GM10847 (cell line): Measurements from ENCODE around the gene HIPK1.

ENCODE experiments used
- POLR2A ChIP-seq: IDR thresholded peaks from 2 replicates; pipeline ENCODE4 v1.6.1; 2011; ENCODE audit not compliant: insufficient read length; ENCODE audit errors: extremely low read depth

The HIPK1 gene

DNA sequence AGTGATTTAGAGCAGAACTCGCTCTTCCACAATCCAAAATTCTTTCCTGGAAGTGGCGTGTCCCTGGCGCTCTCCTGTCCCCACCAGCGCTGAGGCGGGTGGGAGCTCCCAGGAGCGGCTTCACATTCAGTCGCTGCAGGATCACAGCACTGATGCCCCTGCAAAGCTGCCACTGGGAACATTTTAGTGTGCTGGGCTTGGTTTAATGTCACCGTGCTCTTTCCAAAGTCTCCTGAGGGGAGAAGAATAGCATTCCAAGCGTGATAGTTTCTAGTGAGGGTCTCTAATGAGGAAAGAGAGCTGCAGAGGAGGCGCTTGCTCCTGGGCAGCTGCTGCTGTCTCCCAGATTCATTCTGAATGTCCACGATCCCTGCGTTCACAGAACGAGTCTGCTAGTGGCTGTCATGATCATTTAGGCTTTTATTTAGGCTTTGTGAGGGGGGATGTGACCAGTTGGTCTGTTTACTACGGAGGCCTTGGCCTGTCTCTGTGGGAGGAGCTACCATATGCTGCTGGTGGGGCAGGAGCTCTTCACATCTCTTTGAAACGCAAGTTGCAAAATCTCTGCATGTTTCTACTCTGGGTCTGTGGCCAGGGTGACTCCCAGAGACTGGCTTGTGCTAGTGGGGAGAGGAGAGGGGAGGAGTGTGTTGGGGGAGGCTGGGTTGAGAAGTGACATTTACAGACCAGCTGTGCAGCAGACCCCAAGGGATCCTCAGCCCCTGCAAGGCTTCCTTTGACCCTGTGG is 73.5 kb downstream of the HIPK1 start:
- no peak for TF ChIP-seq POLR2A

DNA sequence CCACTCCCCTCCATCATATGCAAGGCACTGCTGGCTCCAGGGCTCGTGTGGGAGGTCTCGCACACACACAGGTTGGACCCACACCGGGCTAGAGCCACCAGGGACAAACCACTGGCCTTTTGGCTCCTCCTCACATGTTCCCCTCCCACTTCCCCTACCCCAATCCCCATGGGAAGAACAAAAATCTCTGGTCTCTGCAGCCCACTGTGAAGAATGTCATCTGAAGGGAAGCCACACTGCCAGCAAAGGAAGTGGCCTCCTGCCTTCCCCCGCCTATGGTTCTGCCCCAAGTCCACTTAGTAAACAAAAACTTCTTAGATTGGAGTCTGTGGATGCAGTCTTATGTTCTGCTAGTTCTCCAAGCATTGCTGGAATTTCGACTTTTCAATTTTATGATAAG is 74.3 kb downstream of the HIPK1 start:
- TF ChIP-seq POLR2A = no peak

GRCh38 chr1:114008480-114008941 is 79.4 kb downstream of the HIPK1 start:
- no peak for TF ChIP-seq POLR2A

- no peak for TF ChIP-seq POLR2A
Observed at GRCh38 chr1:114008993-114009392, 79.9 kb downstream of the HIPK1 start.

GRCh38 chr1:114009393-114009792 is 80.3 kb downstream of the HIPK1 start:
- TF ChIP-seq POLR2A = no peak

- TF ChIP-seq POLR2A = no peak
Observed at GRCh38 chr1:114010433-114011184, 81.5 kb downstream of the HIPK1 start.

DNA sequence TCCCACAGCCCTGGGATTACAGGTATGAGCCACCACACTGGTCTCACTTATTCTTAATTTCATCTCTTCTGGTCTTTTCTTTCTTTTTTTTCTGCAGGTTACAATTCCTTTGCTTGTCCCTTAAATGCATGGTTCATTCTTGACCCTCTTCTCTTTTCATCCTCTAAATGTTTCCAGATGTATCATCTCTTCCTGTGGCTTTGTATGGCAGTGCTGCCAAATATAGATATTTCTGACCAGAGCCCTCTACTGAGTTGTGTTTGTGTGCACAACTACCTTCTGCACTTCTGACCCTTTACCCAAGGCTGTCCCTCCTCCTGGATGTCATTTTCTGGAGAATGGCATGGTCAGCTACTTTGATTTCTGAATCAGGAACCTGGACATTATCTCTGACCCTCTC is 82.7 kb downstream of the HIPK1 start:
- no peak for TF ChIP-seq POLR2A

DNA sequence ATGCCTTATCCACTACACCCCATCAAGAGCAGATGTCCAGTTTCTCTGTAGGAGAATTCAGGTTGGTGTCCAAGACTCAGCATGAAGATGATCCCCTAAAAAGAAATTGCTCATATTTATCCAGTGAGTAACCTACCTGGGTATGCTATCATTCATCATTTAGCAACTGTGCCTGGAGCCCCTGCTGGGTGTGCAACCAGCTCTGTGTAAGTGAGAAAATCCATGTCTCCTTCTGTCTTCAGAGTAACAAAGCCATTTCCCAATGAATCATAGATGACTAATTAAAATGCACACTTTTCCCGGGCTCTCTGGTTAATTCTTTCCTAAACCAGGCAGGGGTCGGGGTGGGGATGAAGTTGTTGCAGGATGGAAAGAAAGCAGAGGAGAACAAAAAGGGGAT is 86.0 kb downstream of the HIPK1 start:
- no peak for TF ChIP-seq POLR2A

GRCh38 chr1:114021665-114022099 is 92.6 kb downstream of the HIPK1 start:
- no peak for TF ChIP-seq POLR2A

- TF ChIP-seq POLR2A = no peak
Observed at GRCh38 chr1:114022877-114023276, 93.8 kb downstream of the HIPK1 start.

GRCh38 chr1:114023377-114023776 is 94.3 kb downstream of the HIPK1 start:
- TF ChIP-seq POLR2A = no peak

DNA sequence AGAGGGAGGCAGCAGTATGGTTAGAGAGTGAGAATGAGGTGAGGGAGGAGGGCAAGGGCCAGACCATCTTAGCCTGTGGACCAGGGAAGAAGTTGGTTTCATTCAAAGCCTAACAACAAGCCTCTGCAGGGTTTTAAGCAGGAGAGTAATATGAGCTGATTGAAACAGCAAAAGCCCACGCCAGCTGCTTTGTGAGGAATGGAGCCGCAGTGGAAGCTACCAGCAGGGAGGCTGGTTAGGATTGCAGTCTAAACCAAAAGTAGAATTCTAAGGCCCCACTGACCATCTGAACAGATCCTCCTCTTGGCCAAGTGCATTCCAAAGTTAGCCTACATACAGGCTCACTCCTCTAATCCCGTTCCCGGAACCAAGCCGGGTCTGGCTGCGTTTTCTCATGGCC is 94.9 kb downstream of the HIPK1 start:
- TF ChIP-seq POLR2A = no peak

DNA sequence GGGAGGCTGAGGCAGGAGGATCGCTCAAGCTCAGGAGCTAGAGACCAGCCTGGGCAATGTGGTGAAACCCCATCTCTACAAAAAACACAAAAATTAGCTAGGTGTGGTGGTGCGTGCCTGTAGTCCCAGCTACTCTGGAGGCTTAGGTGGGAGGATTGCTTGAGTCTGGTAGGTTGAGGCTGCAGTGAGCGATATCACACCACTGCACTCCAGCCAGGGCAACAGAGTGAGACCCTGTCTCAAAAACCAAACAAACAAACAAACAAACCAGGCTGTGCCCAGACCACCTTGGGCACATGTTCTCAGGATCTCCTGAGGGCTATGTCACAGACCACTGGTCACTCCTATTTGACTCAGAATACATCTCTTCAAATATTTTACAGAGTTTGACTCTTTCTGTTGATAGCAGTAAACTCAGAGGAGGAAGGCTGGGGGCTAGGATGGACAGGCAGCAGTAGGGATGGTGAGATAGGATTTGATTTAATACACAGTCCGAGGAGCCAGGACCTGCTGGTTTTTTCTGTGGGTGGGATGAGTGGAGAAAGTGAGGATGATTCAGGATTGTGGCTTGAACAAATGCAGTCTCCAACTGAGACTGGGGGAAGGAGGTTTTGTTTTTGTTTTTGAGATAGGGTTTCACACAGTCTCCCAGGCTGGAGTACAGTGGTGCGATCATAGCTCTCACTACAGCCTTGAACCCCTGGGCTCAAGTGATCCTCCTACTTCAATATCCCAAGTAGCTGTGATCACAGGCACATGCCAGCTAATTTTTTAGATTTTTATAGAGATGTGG is 96.7 kb downstream of the HIPK1 start:
- TF ChIP-seq POLR2A = no peak

DNA sequence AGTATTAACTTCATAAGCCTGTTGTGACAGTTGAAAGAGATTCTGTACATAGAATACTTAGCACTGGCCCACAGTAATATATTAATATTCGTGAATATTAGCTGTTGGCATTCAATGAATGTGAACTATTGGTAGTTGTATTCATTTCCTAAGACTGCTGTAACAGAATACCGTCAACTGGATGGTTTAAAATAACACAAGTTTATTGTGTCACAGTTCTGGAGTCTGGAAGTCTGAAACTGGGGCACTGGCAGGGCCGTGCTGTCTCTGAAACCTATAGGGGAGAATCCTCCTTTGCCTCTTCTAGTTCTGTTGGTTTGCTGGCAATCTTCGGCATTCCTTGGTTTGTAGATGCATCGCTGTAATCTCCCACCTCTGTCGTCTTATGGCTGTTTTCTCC is 97.7 kb downstream of the HIPK1 start:
- TF ChIP-seq POLR2A = no peak
